A549 (cell line): Measurements from ENCODE around the gene STAT4. TPM values are rescaled to one million over a fixed set of nuclear protein-coding genes. Genes with fewer than 3 reads are reported as not detected.

Experiments used
- ATAC-seq, 2 experiments: fragments of 200-7000 bp in 1 of 2; fragments of >200 bp in 1 of 2; cut with Nextera tagmentation in 1 of 2; cut with Tn5 transposase in 1 of 2; 3 replicates each; pipeline versions ENCODE4 v1.8.0 to v1.9.1; 2018 to 2020; ENCODE audit warnings: mild to moderate bottlenecking in 1 of 2, moderate library complexity in 1 of 2
- CTCF ChIA-PET: fragments of 300-600 bp; sonication (Branson Sonifier 250); formaldehyde crosslinking; extraction: SDS; loops from one replicate; lab custom pipeline; 2021; ENCODE audit warnings: antibody characterized with exemption, inconsistent platforms; lab: Yijun Ruan, JAX
- POLR2A ChIA-PET: fragments of 350-600 bp; formaldehyde crosslinking; extraction: SDS; loops from one replicate; lab custom pipeline; 2021; ENCODE audit warnings: antibody characterized with exemption, inconsistent platforms; lab: Yijun Ruan, JAX
- DNase-seq, 2 experiments: peaks; one replicate each; pipeline versions ENCODE4 v3.0.0 to v3.0.0-alpha.2; 2011 to 2016; ENCODE audit warnings: low read depth in 1 of 2, low spot score in 1 of 2
- FAIRE-seq: peaks from 2 replicates; lab custom pipeline; 2011; peaks lifted over from hg19 to GRCh38; lab: Jason Lieb, UNC
- H3K27ac ChIP-seq, 2 experiments: fragments of >200 bp; sonication (Bioruptor Twin); formaldehyde crosslinking; 3 replicates each; pipeline ENCODE4 v1.5.1; 2016 to 2017
- H3K4me1 ChIP-seq: fragments of >200 bp; sonication (Bioruptor Twin); formaldehyde crosslinking; 3 replicates; pipeline ENCODE4 v1.6.1; 2016
- H3K4me2 ChIP-seq: fragments of >200 bp; sonication (Bioruptor Twin); formaldehyde crosslinking; 3 replicates; pipeline ENCODE4 v1.6.1; 2016
- H3K4me3 ChIP-seq: fragments of >200 bp; sonication (Bioruptor Twin); formaldehyde crosslinking; 3 replicates; pipeline ENCODE4 v1.5.1; 2016
- H3K9me3 ChIP-seq: fragments of >200 bp; sonication (Bioruptor Twin); formaldehyde crosslinking; 3 replicates; pipeline ENCODE4 v1.6.1; 2016
- BHLHE40 ChIP-seq: IDR thresholded peaks from 2 replicates; pipeline ENCODE4 v1.6.1; 2012; ENCODE audit warnings: low read depth, low read length, inconsistent platforms
- CHD2 ChIP-seq: fragments of 150-350 bp; IDR thresholded peaks from 2 replicates; pipeline ENCODE4 v1.6.1; 2014; ENCODE audit warnings: low read length; ENCODE audit not compliant: partially characterized antibody
- EHMT2 ChIP-seq: fragments of 200-600 bp; sonication (generic); IDR thresholded peaks from 2 replicates; pipeline ENCODE4 v1.6.1; 2016; ENCODE audit warnings: antibody characterized with exemption, low read depth, mild to moderate bottlenecking, moderate library complexity
- FOSB ChIP-seq: fragments of 250-450 bp; sonication (Bioruptor Pico); IDR thresholded peaks from 2 replicates; pipeline ENCODE4 v1.5.0; 2020; ENCODE audit warnings: mild to moderate bottlenecking, moderate library complexity
- FOSL2 ChIP-seq, 2 experiments: fragments of 450-650 bp in 1 of 2; fragments of >200 bp in 1 of 2; sonication (Bioruptor Twin) in 1 of 2; formaldehyde crosslinking; IDR thresholded peaks; 2 replicates each; pipeline versions ENCODE4 v1.5.0 to v1.6.1; 2016 to 2020; ENCODE audit warnings: mild to moderate bottlenecking in 1 of 2, moderate library complexity in 1 of 2
- FOXS1 ChIP-seq: fragments of 250-450 bp; sonication (Bioruptor Pico); IDR thresholded peaks from 2 replicates; pipeline ENCODE4 v1.5.0; 2020; ENCODE audit warnings: mild to moderate bottlenecking, moderate library complexity
- HDAC2 ChIP-seq: fragments of 200-600 bp; sonication (generic); IDR thresholded peaks from 2 replicates; pipeline ENCODE4 v1.6.1; 2016
- HEYL ChIP-seq: fragments of 250-450 bp; sonication (Bioruptor Pico); IDR thresholded peaks from 2 replicates; pipeline ENCODE4 v1.8.0; 2021; ENCODE audit warnings: mild to moderate bottlenecking, moderate library complexity
- HOXA7 ChIP-seq: fragments of 250-450 bp; sonication (Bioruptor Pico); IDR thresholded peaks from 2 replicates; pipeline ENCODE4 v1.5.0; 2020; ENCODE audit warnings: mild to moderate bottlenecking, moderate library complexity
- HOXB13 ChIP-seq: fragments of 250-450 bp; sonication (Bioruptor Pico); IDR thresholded peaks from 2 replicates; pipeline ENCODE4 v1.5.0; 2020; ENCODE audit warnings: low read depth, mild to moderate bottlenecking, moderate library complexity
- JUN ChIP-seq, 2 experiments: fragments of >200 bp; sonication (Bioruptor Twin); formaldehyde crosslinking; IDR thresholded peaks; 2 replicates in 1 of 2; 3 replicates in 1 of 2; pipeline ENCODE4 v1.6.1; 2016 to 2017
- JUNB ChIP-seq: fragments of >200 bp; sonication (Bioruptor Twin); formaldehyde crosslinking; IDR thresholded peaks from 2 replicates; pipeline ENCODE4 v1.6.1; 2016
- MYC ChIP-seq: IDR thresholded peaks from 2 replicates; pipeline ENCODE4 v1.6.1; 2012; ENCODE audit warnings: mild to moderate bottlenecking, inconsistent platforms, low read length, improper control_type of control experiment, borderline replicate concordance
- NFE2L2 ChIP-seq: fragments of 150-350 bp; conservative IDR thresholded peaks from 2 replicates; pipeline ENCODE4 v1.6.1; 2014; ENCODE audit warnings: low read length
- POLR2AphosphoS2 ChIP-seq: conservative IDR thresholded peaks from 2 replicates; pipeline ENCODE4 v1.6.1; 2012; ENCODE audit warnings: low read length, improper control_type of control experiment, inconsistent platforms
- RCOR1 ChIP-seq: fragments of 150-350 bp; IDR thresholded peaks from 2 replicates; pipeline ENCODE4 v1.6.1; 2014; ENCODE audit warnings: antibody characterized with exemption, low read length, low read depth
- RFX5 ChIP-seq: fragments of 450-650 bp; IDR thresholded peaks from 2 replicates; pipeline ENCODE4 v1.7.1; 2014; ENCODE audit warnings: antibody characterized with exemption, mild to moderate bottlenecking, moderate library complexity
- SMC3 ChIP-seq: fragments of >200 bp; sonication (Bioruptor Twin); formaldehyde crosslinking; IDR thresholded peaks from 3 replicates; pipeline ENCODE4 v1.6.1; 2018; ENCODE audit warnings: inconsistent platforms
- SREBF2 ChIP-seq: fragments of 450-650 bp; IDR thresholded peaks from 2 replicates; pipeline ENCODE4 v1.6.1; 2014; ENCODE audit warnings: mild to moderate bottlenecking, moderate library complexity
- TP53 ChIP-seq: fragments of 250-450 bp; sonication (Bioruptor Pico); IDR thresholded peaks from 2 replicates; pipeline ENCODE4 v1.5.0; 2021; ENCODE audit warnings: mild to moderate bottlenecking, moderate library complexity
- ZC3H11A ChIP-seq: fragments of 450-650 bp; IDR thresholded peaks from 2 replicates; pipeline ENCODE4 v1.6.1; 2014; ENCODE audit warnings: antibody characterized with exemption, mild to moderate bottlenecking
- ZFP36 ChIP-seq: fragments of 450-650 bp; IDR thresholded peaks from 2 replicates; pipeline ENCODE4 v1.6.1; 2014; ENCODE audit warnings: borderline replicate concordance; ENCODE audit not compliant: partially characterized antibody
- WGBS: methylation state at CpG from one replicate; pipeline ENCODE4 v1.1.6; 2017; ENCODE audit errors: missing lambda C conversion rate; 5-methylcytosine and 5-hydroxymethylcytosine counted together
- polyA plus RNA-seq, 4 experiments: library from polyadenylated mRNA; depleted of rRNA in 3 of 4; stranded (reverse); fragments of >200 nt; fragmentation: RNase III in 1 of 4; extraction: RNeasy Plus Mini Kit Qiagen cat#74134 plus additional on column Dnase treatment in 1 of 4; gene quantifications; 2 replicates in 3 of 4; 3 replicates in 1 of 4; pipeline ENCODE4 v1.2.3, GENCODE V29; 2011 to 2017
- TF ChIP-seq, protein P1 (sequence below): fragments of >200 bp; sonication (Bioruptor Twin); formaldehyde crosslinking; IDR thresholded peaks from 3 replicates; pipeline ENCODE4 v1.5.1; 2016
- TF ChIP-seq, protein P2 (sequence below): fragments of >200 bp; sonication (Bioruptor Twin); formaldehyde crosslinking; IDR thresholded peaks from 3 replicates; pipeline ENCODE4 v1.6.1; 2016
- TF ChIP-seq, protein P3 (sequence below): fragments of >200 bp; sonication (Bioruptor Twin); formaldehyde crosslinking; IDR thresholded peaks from 2 replicates; pipeline ENCODE4 v1.6.1; 2016
- TF ChIP-seq, protein P4 (sequence below): fragments of 200-600 bp; sonication (generic); IDR thresholded peaks from 2 replicates; pipeline ENCODE4 v1.6.1; 2016; ENCODE audit warnings: antibody characterized with exemption, mild to moderate bottlenecking, moderate library complexity

STAT4 gene
- polyA plus RNA-seq, 2 of the 4 experiments (the other 2 are of a cell fraction), result 11.6 to 34.4 TPM

DNA sequence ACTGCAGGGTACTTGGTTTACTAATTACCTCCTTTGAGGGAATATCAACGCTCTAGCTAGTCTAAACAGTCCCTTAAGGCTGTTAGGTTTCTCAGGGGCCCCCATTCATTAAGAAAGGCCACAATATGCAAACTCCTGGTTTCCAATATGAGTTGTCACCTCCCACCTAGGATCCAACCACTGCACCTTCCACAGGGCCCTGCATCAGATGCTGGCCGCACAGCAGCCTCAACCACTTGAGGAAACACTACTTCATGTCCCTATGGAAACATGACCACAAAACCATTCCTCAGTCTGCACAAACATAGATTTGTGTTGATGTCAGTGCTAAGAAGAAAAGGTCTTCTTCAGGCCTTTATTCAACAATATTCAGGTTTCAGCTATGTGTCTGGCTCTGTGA is 40.9 kb downstream of the STAT4 start:
- no peak overlapping the region for H3K4me2 ChIP-seq
- no peak for FAIRE-seq
- no peak overlapping the region for H3K4me3 ChIP-seq
- DNase-seq, result no peak
- no peak overlapping the region for H3K27ac ChIP-seq
- ATAC-seq, result no peak
- WGBS, result 100% methylated on average over 2 of the region's 2 CpGs
- ChIA-PET POLR2A (no interaction called here), CTCF (no interaction called here)
- H3K4me1 ChIP-seq, result 0 out of 3 replicates have a peak, but pooled peaks cover 4% of the 10 kb centered on the region
- H3K9me3 ChIP-seq, result no peaks in the 10 kb centered on the region
- no peak for TF ChIP-seq HEYL
- no peak for TF ChIP-seq JUNB
- TF ChIP-seq HOXB13 (CRISPR knock-in tag), result no peak
- TF ChIP-seq FOSL2 (IDR thresholded peaks at IDR 0.05), result no peak
- TF ChIP-seq FOSL2 (CRISPR knock-in tag; IDR thresholded peaks at IDR 0.05), result no peak
- no peak for TF ChIP-seq RCOR1
- TF ChIP-seq BHLHE40, result no peak
- no peak for TF ChIP-seq FOSB (CRISPR knock-in tag)
- no peak for TF ChIP-seq TP53 (CRISPR knock-in tag)
- no peak for TF ChIP-seq RFX5
- TF ChIP-seq, protein P1, sequence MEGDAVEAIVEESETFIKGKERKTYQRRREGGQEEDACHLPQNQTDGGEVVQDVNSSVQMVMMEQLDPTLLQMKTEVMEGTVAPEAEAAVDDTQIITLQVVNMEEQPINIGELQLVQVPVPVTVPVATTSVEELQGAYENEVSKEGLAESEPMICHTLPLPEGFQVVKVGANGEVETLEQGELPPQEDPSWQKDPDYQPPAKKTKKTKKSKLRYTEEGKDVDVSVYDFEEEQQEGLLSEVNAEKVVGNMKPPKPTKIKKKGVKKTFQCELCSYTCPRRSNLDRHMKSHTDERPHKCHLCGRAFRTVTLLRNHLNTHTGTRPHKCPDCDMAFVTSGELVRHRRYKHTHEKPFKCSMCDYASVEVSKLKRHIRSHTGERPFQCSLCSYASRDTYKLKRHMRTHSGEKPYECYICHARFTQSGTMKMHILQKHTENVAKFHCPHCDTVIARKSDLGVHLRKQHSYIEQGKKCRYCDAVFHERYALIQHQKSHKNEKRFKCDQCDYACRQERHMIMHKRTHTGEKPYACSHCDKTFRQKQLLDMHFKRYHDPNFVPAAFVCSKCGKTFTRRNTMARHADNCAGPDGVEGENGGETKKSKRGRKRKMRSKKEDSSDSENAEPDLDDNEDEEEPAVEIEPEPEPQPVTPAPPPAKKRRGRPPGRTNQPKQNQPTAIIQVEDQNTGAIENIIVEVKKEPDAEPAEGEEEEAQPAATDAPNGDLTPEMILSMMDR, result no peak
- no peak for TF ChIP-seq ZFP36
- TF ChIP-seq FOXS1 (CRISPR knock-in tag), result no peak
- TF ChIP-seq, protein P2, sequence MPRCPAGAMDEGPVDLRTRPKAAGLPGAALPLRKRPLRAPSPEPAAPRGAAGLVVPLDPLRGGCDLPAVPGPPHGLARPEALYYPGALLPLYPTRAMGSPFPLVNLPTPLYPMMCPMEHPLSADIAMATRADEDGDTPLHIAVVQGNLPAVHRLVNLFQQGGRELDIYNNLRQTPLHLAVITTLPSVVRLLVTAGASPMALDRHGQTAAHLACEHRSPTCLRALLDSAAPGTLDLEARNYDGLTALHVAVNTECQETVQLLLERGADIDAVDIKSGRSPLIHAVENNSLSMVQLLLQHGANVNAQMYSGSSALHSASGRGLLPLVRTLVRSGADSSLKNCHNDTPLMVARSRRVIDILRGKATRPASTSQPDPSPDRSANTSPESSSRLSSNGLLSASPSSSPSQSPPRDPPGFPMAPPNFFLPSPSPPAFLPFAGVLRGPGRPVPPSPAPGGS, result no peak
- TF ChIP-seq, protein P3, sequence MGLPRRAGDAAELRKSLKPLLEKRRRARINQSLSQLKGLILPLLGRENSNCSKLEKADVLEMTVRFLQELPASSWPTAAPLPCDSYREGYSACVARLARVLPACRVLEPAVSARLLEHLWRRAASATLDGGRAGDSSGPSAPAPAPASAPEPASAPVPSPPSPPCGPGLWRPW, result no peak
- no peak for TF ChIP-seq HOXA7 (CRISPR knock-in tag)
- TF ChIP-seq CHD2, result no peak
- no peak for TF ChIP-seq HDAC2

DNA sequence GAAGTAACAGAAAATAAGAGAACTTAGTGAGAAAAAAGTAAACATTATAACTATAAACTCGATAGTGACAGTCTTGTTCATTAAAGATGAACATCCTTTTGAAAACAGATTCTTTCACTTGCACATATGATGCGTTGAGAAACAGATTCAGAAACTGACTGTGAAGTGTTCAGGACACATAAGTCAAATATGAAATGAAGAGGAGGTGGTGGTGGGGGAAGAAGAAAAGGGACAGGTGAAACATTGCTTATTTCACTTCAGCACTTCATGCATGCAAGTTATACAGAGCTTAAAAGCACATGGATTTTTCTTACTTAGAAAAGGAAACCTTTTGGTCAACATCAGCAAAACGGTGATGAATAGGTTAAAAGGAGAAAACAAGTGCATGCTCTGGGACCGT is 42.5 kb downstream of the STAT4 start:
- no peak overlapping the region for H3K27ac ChIP-seq
- H3K4me3 ChIP-seq, result no peak overlapping the region
- no peak overlapping the region for H3K4me2 ChIP-seq
- WGBS, result 59% methylated on average over 4 of the region's 4 CpGs
- H3K9me3 ChIP-seq, result no peaks in the 10 kb centered on the region
- 0 out of 3 replicates have a peak, but pooled peaks cover 4% of the 10 kb centered on the region for H3K4me1 ChIP-seq
- DNase-seq (no peak), ATAC-seq (no peak), FAIRE-seq (peak; percentile 32)
- TF ChIP-seq JUN (IDR thresholded peaks at IDR 0.05) (no peak), MYC (no peak), SMC3 (no peak), SREBF2 (no peak), POLR2AphosphoS2 (no peak), EHMT2 (no peak)
- POLR2A ChIA-PET, result no interaction called here
- CTCF ChIA-PET, result interaction anchor here (0.8 kb wide), 1 partner anchor 56 kb away, joined by 3 read pairs; no protein-coding TSS in a partner anchor

DNA sequence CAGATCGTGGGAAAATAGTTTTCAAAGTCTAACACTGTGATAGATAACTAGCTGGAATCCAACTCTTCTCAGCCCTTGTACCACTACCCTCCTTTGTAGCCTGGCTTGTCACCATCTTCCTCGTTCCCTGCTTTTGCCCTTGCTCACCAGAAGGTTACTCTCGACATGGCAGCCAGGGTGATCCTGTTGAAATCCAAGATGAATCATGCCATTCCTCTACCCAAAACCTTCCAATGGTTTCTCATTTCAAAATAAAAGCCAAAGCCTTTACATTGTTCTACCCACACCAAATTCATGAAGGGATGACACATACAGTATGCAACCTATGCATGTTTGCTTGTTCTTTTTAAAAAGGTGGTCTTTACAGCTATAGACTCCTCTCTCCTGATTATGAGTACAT is 45.7 kb downstream of the STAT4 start:
- H3K27ac ChIP-seq, result no peak overlapping the region
- H3K4me1 ChIP-seq, result 0 out of 3 replicates have a peak, but pooled peaks cover 4% of the 10 kb centered on the region
- TF ChIP-seq JUNB (no peak), ZC3H11A (no peak), FOSL2 (IDR thresholded peaks at IDR 0.05) (no peak), FOSL2 (CRISPR knock-in tag; IDR thresholded peaks at IDR 0.05) (0 out of 2 replicates have a peak, but pooled peaks have one; percentile 15), RFX5 (no peak), ZFP36 (no peak), NFE2L2 (no peak)
- TF ChIP-seq, protein P4, sequence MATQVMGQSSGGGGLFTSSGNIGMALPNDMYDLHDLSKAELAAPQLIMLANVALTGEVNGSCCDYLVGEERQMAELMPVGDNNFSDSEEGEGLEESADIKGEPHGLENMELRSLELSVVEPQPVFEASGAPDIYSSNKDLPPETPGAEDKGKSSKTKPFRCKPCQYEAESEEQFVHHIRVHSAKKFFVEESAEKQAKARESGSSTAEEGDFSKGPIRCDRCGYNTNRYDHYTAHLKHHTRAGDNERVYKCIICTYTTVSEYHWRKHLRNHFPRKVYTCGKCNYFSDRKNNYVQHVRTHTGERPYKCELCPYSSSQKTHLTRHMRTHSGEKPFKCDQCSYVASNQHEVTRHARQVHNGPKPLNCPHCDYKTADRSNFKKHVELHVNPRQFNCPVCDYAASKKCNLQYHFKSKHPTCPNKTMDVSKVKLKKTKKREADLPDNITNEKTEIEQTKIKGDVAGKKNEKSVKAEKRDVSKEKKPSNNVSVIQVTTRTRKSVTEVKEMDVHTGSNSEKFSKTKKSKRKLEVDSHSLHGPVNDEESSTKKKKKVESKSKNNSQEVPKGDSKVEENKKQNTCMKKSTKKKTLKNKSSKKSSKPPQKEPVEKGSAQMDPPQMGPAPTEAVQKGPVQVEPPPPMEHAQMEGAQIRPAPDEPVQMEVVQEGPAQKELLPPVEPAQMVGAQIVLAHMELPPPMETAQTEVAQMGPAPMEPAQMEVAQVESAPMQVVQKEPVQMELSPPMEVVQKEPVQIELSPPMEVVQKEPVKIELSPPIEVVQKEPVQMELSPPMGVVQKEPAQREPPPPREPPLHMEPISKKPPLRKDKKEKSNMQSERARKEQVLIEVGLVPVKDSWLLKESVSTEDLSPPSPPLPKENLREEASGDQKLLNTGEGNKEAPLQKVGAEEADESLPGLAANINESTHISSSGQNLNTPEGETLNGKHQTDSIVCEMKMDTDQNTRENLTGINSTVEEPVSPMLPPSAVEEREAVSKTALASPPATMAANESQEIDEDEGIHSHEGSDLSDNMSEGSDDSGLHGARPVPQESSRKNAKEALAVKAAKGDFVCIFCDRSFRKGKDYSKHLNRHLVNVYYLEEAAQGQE, result no peak
- TF ChIP-seq, protein P2, result no peak
- FAIRE-seq, result no peak
- H3K9me3 ChIP-seq, result no peaks in the 10 kb centered on the region
- DNase-seq, result peak in 1 of 2 experiments; percentile 22
- ATAC-seq, result peak; percentile 19 to 73; a peak in 3 of 6 replicates
- no peak overlapping the region for H3K4me3 ChIP-seq
- H3K4me2 ChIP-seq, result no peak overlapping the region
- ChIA-PET POLR2A (no interaction called here), CTCF (interaction anchor here (0.7 to 1.0 kb wide), 2 partner anchors 53 to 108 kb away, joined by 3 read pairs; no protein-coding TSS in a partner anchor)
- WGBS, result 30% methylated on average over 3 of the region's 3 CpGs
